ENCODE measurements around the gene ROR1. TPM values are rescaled to one million over a fixed set of nuclear protein-coding genes. Genes with fewer than 3 reads are reported as not detected.

Gene ROR1
- total RNA-seq, 5 donors from 2014 or later (not counting 1 experiment from before 2014, with no cell fraction given): 0.15 to 2.0 (median 0.33) TPM; not detected in 1

GRCh38 chr1:63991685-63992084 lies 217.9 kb downstream of the ROR1 start:
- Histone ChIP-seq H3K36me3 (ENCODE audit: control insufficient read depth in 2 of 2, extremely low read depth in 1 of 2, insufficient read depth in 1 of 2, low read length in 1 of 2) (no peaks in the 10 kb centered on the region), H3K4me1 (ENCODE audit: control insufficient read depth in 1 of 2, extremely low read depth in 1 of 2, insufficient read depth in 2 of 2, low read length in 2 of 2) (no peaks in the 10 kb centered on the region), H3K27ac (ENCODE audit: low read length) (no peak overlapping the region), H3K4me3 (ENCODE audit: control insufficient read depth in 1 of 2, extremely low read depth in 1 of 2, low read length in 1 of 2) (no peak overlapping the region), H3K9me3 (no peaks in the 10 kb centered on the region), H3K27me3 (replicated peaks in 1 of 2; ENCODE audit: control insufficient read depth in 2 of 2, extremely low read depth in 1 of 2, insufficient read depth in 2 of 2, low read length in 1 of 2) (no peaks in the 10 kb centered on the region)
- DNase-seq (no peak), ATAC-seq (replicated peaks in 1 of 4) (no peak)
- POLR2A ChIA-PET: no interaction called here
- no peak overlapping the region for H3K27ac Mint-ChIP-seq
- no peaks in the 10 kb centered on the region for H3K4me1 Mint-ChIP-seq
- CTCF ChIA-PET: no interaction called here
- no CpG with 5 or more reads among the region's 2 CpGs for WGBS (ENCODE audit: insufficient coverage)
- H3K36me3 Mint-ChIP-seq: no peaks in the 10 kb centered on the region
- no peak overlapping the region for H3K4me3 Mint-ChIP-seq
- H3K9me3 Mint-ChIP-seq: peaks cover 0 to 6% (median 5%) of the 10 kb centered on the region in 3 donors
- peaks cover 3 to 17% of the 10 kb centered on the region in 2 donors for H3K27me3 Mint-ChIP-seq

- Mint-ChIP-seq H3K36me3 (no peaks in the 10 kb centered on the region), H3K27ac (no peak overlapping the region), H3K4me1 (no peaks in the 10 kb centered on the region), H3K27me3 (peaks cover 3 to 6% of the 10 kb centered on the region in 2 donors), H3K9me3 (peaks cover 0 to 3% (median 0%) of the 10 kb centered on the region in 3 donors), H3K4me3 (no peak overlapping the region)
- no peaks in the 10 kb centered on the region for H3K36me3 ChIP-seq (ENCODE audit: control insufficient read depth in 2 of 2, extremely low read depth in 1 of 2, insufficient read depth in 1 of 2, low read length in 1 of 2)
- no peaks in the 10 kb centered on the region for H3K9me3 ChIP-seq
- 80% methylated on average over 1 of the region's 3 CpGs for WGBS (ENCODE audit: insufficient coverage)
- DNase-seq: no peak
- no peak for ATAC-seq (replicated peaks in 1 of 4)
- no peak overlapping the region for H3K4me3 ChIP-seq (ENCODE audit: control insufficient read depth in 1 of 2, extremely low read depth in 1 of 2, low read length in 1 of 2)
- ChIA-PET CTCF (no interaction called here), POLR2A (no interaction called here)
- no peak overlapping the region for H3K27ac ChIP-seq (ENCODE audit: low read length)
- peaks cover 0 to 2% of the 10 kb centered on the region in 2 experiments for H3K27me3 ChIP-seq (replicated peaks in 1 of 2; ENCODE audit: control insufficient read depth in 2 of 2, extremely low read depth in 1 of 2, insufficient read depth in 2 of 2, low read length in 1 of 2)
- H3K4me1 ChIP-seq (ENCODE audit: control insufficient read depth in 1 of 2, extremely low read depth in 1 of 2, insufficient read depth in 2 of 2, low read length in 2 of 2): peaks cover 0 to 18% of the 10 kb centered on the region in 2 experiments
Measured at GRCh38 chr1:64000021-64000420, 226.2 kb downstream of the ROR1 start.

- DNase-seq (no peak), ATAC-seq (replicated peaks in 1 of 4) (no peak)
- WGBS (ENCODE audit: insufficient coverage): no CpG with 5 or more reads among the region's 2 CpGs
- no peak overlapping the region for H3K4me3 ChIP-seq (ENCODE audit: control insufficient read depth in 1 of 2, extremely low read depth in 1 of 2, low read length in 1 of 2)
- ChIA-PET POLR2A (no interaction called here), CTCF (no interaction called here)
- peaks cover 0 to 2% of the 10 kb centered on the region in 2 experiments for H3K27me3 ChIP-seq (replicated peaks in 1 of 2; ENCODE audit: control insufficient read depth in 2 of 2, extremely low read depth in 1 of 2, insufficient read depth in 2 of 2, low read length in 1 of 2)
- H3K36me3 ChIP-seq (ENCODE audit: control insufficient read depth in 2 of 2, extremely low read depth in 1 of 2, insufficient read depth in 1 of 2, low read length in 1 of 2): no peaks in the 10 kb centered on the region
- no peak overlapping the region for H3K27ac ChIP-seq (ENCODE audit: low read length)
- no peaks in the 10 kb centered on the region for H3K4me1 Mint-ChIP-seq
- H3K27ac Mint-ChIP-seq: no peak overlapping the region
- H3K4me1 ChIP-seq (ENCODE audit: control insufficient read depth in 1 of 2, extremely low read depth in 1 of 2, insufficient read depth in 2 of 2, low read length in 2 of 2): peaks cover 0 to 19% of the 10 kb centered on the region in 2 experiments
- peaks cover 0 to 3% (median 0%) of the 10 kb centered on the region in 3 donors for H3K9me3 Mint-ChIP-seq
- no peaks in the 10 kb centered on the region for H3K9me3 ChIP-seq
- H3K27me3 Mint-ChIP-seq: peaks cover 3 to 6% of the 10 kb centered on the region in 2 donors
- no peaks in the 10 kb centered on the region for H3K36me3 Mint-ChIP-seq
- H3K4me3 Mint-ChIP-seq: no peak overlapping the region
Measured at GRCh38 chr1:64001038-64001437, 227.2 kb downstream of the ROR1 start.

GRCh38 chr1:64004451-64005025 lies 230.7 kb downstream of the ROR1 start:
- no peak for ATAC-seq (replicated peaks in 1 of 4)
- H3K36me3 ChIP-seq (ENCODE audit: control insufficient read depth in 2 of 2, extremely low read depth in 1 of 2, insufficient read depth in 1 of 2, low read length in 1 of 2): no peaks in the 10 kb centered on the region
- WGBS (ENCODE audit: insufficient coverage): 94% methylated on average over 3 of the region's 8 CpGs
- Mint-ChIP-seq H3K4me1 (peaks cover 2 to 5% (median 3%) of the 10 kb centered on the region in 3 donors), H3K27me3 (peaks cover 0 to 3% of the 10 kb centered on the region in 2 donors), H3K27ac (no peak overlapping the region), H3K9me3 (peaks cover 0 to 3% (median 0%) of the 10 kb centered on the region in 3 donors), H3K36me3 (no peaks in the 10 kb centered on the region), H3K4me3 (no peak overlapping the region)
- no peak overlapping the region for H3K4me3 ChIP-seq (ENCODE audit: control insufficient read depth in 1 of 2, extremely low read depth in 1 of 2, low read length in 1 of 2)
- CTCF ChIA-PET: no interaction called here
- no peak overlapping the region for H3K27ac ChIP-seq (ENCODE audit: low read length)
- POLR2A ChIA-PET: no interaction called here
- peaks cover 0 to 2% of the 10 kb centered on the region in 2 experiments for H3K27me3 ChIP-seq (replicated peaks in 1 of 2; ENCODE audit: control insufficient read depth in 2 of 2, extremely low read depth in 1 of 2, insufficient read depth in 2 of 2, low read length in 1 of 2)
- no peak for DNase-seq
- peaks cover 0 to 28% of the 10 kb centered on the region in 2 experiments for H3K4me1 ChIP-seq (ENCODE audit: control insufficient read depth in 1 of 2, extremely low read depth in 1 of 2, insufficient read depth in 2 of 2, low read length in 2 of 2)
- H3K9me3 ChIP-seq: no peaks in the 10 kb centered on the region

- Histone ChIP-seq H3K4me1 (ENCODE audit: control insufficient read depth in 1 of 2, extremely low read depth in 1 of 2, insufficient read depth in 2 of 2, low read length in 2 of 2) (peaks cover 0 to 28% of the 10 kb centered on the region in 2 experiments), H3K9me3 (no peaks in the 10 kb centered on the region), H3K27me3 (replicated peaks in 1 of 2; ENCODE audit: control insufficient read depth in 2 of 2, extremely low read depth in 1 of 2, insufficient read depth in 2 of 2, low read length in 1 of 2) (peaks cover 0 to 2% of the 10 kb centered on the region in 2 experiments), H3K27ac (ENCODE audit: low read length) (no peak overlapping the region), H3K36me3 (ENCODE audit: control insufficient read depth in 2 of 2, extremely low read depth in 1 of 2, insufficient read depth in 1 of 2, low read length in 1 of 2) (no peaks in the 10 kb centered on the region), H3K4me3 (ENCODE audit: control insufficient read depth in 1 of 2, extremely low read depth in 1 of 2, low read length in 1 of 2) (no peak overlapping the region)
- Mint-ChIP-seq H3K4me3 (no peak overlapping the region), H3K27me3 (peaks cover 3 to 10% of the 10 kb centered on the region in 2 donors), H3K36me3 (no peaks in the 10 kb centered on the region), H3K9me3 (peaks cover 0 to 2% (median 0%) of the 10 kb centered on the region in 3 donors), H3K27ac (no peak overlapping the region), H3K4me1 (peaks cover 2 to 5% (median 3%) of the 10 kb centered on the region in 3 donors)
- DNase-seq (no peak), ATAC-seq (replicated peaks in 1 of 4) (no peak)
- POLR2A ChIA-PET: interaction anchor here in 1 of 2 donors (0.9 kb wide), 1 partner anchor 10 kb away, joined by 3 read pairs; no protein-coding TSS in a partner anchor
- CTCF ChIA-PET: no interaction called here
- WGBS (ENCODE audit: insufficient coverage): no CpG with 5 or more reads among the region's 3 CpGs
Measured at GRCh38 chr1:64005801-64006200, 232.0 kb downstream of the ROR1 start.

GRCh38 chr1:64006276-64007051 lies 232.6 kb downstream of the ROR1 start:
- Mint-ChIP-seq H3K27ac (no peak overlapping the region), H3K27me3 (peaks cover 3 to 10% of the 10 kb centered on the region in 2 donors), H3K4me3 (no peak overlapping the region), H3K4me1 (peaks cover 2 to 5% (median 3%) of the 10 kb centered on the region in 3 donors), H3K36me3 (no peaks in the 10 kb centered on the region), H3K9me3 (no peaks in the 10 kb centered on the region)
- POLR2A ChIA-PET: interaction anchor here in 1 of 2 donors (0.9 kb wide), 1 partner anchor 9 kb away, joined by 3 read pairs; no protein-coding TSS in a partner anchor
- ATAC-seq (replicated peaks in 1 of 4): peak in 3 of 4 experiments; percentile 20 to 43 (median 23)
- H3K4me3 ChIP-seq (ENCODE audit: control insufficient read depth in 1 of 2, extremely low read depth in 1 of 2, low read length in 1 of 2): no peak overlapping the region
- H3K27me3 ChIP-seq (replicated peaks in 1 of 2; ENCODE audit: control insufficient read depth in 2 of 2, extremely low read depth in 1 of 2, insufficient read depth in 2 of 2, low read length in 1 of 2): peaks cover 0 to 2% of the 10 kb centered on the region in 2 experiments
- H3K9me3 ChIP-seq: no peaks in the 10 kb centered on the region
- no peak for DNase-seq
- peaks cover 0 to 25% of the 10 kb centered on the region in 2 experiments for H3K4me1 ChIP-seq (ENCODE audit: control insufficient read depth in 1 of 2, extremely low read depth in 1 of 2, insufficient read depth in 2 of 2, low read length in 2 of 2)
- H3K36me3 ChIP-seq (ENCODE audit: control insufficient read depth in 2 of 2, extremely low read depth in 1 of 2, insufficient read depth in 1 of 2, low read length in 1 of 2): no peaks in the 10 kb centered on the region
- no peak overlapping the region for H3K27ac ChIP-seq (ENCODE audit: low read length)
- CTCF ChIA-PET: no interaction called here
- WGBS (ENCODE audit: insufficient coverage): 0% methylated on average over 1 of the region's 8 CpGs
